8988T (cell line): Measurements from ENCODE around the gene DNAH7.

Experiments used
- DNase-seq: peaks from one replicate; pipeline ENCODE4 v3.0.0; 2011

Gene DNAH7

GRCh38 chr2:195793881-195794280 is 274.8 kb downstream of the DNAH7 start:
- DNase-seq, result no peak

- no peak for DNase-seq
Observed at GRCh38 chr2:195782156-195782555, 286.5 kb downstream of the DNAH7 start.

- DNase-seq, result no peak
Observed at GRCh38 chr2:195779491-195779890, 289.1 kb downstream of the DNAH7 start.

GRCh38 chr2:195769975-195770374 is 298.7 kb downstream of the DNAH7 start:
- no peak for DNase-seq

- no peak for DNase-seq
Observed at GRCh38 chr2:195768431-195768830, 300.2 kb downstream of the DNAH7 start.

GRCh38 chr2:195766691-195767090 is 301.9 kb downstream of the DNAH7 start:
- no peak for DNase-seq

- DNase-seq, result no peak
Observed at GRCh38 chr2:195763866-195764265, 304.8 kb downstream of the DNAH7 start.

- no peak for DNase-seq
Observed at GRCh38 chr2:195759877-195760276, 308.8 kb downstream of the DNAH7 start.

- DNase-seq, result no peak
Observed at GRCh38 chr2:195758846-195759245, 309.8 kb downstream of the DNAH7 start.

GRCh38 chr2:195756218-195756942 is 312.3 kb downstream of the DNAH7 start:
- no peak for DNase-seq

- no peak for DNase-seq
Observed at GRCh38 chr2:195741191-195741590, 327.4 kb downstream of the DNAH7 start.

- DNase-seq, result no peak
Observed at GRCh38 chr2:195737511-195738325, 330.9 kb downstream of the DNAH7 start.

- no peak for DNase-seq
Observed at GRCh38 chr2:195735347-195735746, 333.3 kb downstream of the DNAH7 start.

GRCh38 chr2:195734931-195735330 is 333.7 kb downstream of the DNAH7 start:
- no peak for DNase-seq

GRCh38 chr2:195734395-195734794 is 334.2 kb downstream of the DNAH7 start:
- no peak for DNase-seq

GRCh38 chr2:195733831-195734230 is 334.8 kb downstream of the DNAH7 start:
- DNase-seq, result no peak

- DNase-seq, result no peak
Observed at GRCh38 chr2:195732574-195732973, 336.1 kb downstream of the DNAH7 start.

- no peak for DNase-seq
Observed at GRCh38 chr2:195730912-195731311, 337.7 kb downstream of the DNAH7 start.

GRCh38 chr2:195727106-195727505 is 341.5 kb downstream of the DNAH7 start:
- DNase-seq, result no peak

GRCh38 chr2:195722075-195722474 is 346.6 kb downstream of the DNAH7 start:
- DNase-seq, result no peak

- DNase-seq, result no peak
Observed at GRCh38 chr2:195721042-195721441, 347.6 kb downstream of the DNAH7 start.

- DNase-seq, result no peak
Observed at GRCh38 chr2:195716466-195716865, 352.2 kb downstream of the DNAH7 start.

GRCh38 chr2:195711478-195711877 is 357.2 kb downstream of the DNAH7 start:
- DNase-seq, result no peak
